PFSK-1 (cell line): ENCODE measurements around the gene CNTNAP2.

Experiments used
- FOXP2 ChIP-seq: optimal IDR thresholded peaks from 2 replicates; pipeline ENCODE3; 2011; ENCODE audit warnings: borderline replicate concordance, control low read depth, inconsistent platforms; ENCODE audit not compliant: insufficient read depth; ENCODE audit errors: extremely low read length, extremely low read depth
- POLR2AphosphoS5 ChIP-seq: IDR thresholded peaks from 2 replicates; pipeline ENCODE4 v1.6.1; 2012; ENCODE audit warnings: low read depth, mild to moderate bottlenecking, control low read depth, low read length, moderate library complexity
- REST ChIP-seq, 2 experiments: IDR thresholded peaks; 2 replicates each; pipeline versions ENCODE4 v1.6.1 to v1.8.0; 2011 to 2012; ENCODE audit warnings: low read depth in 2 of 2, low read length in 2 of 2, control low read depth in 1 of 2, inconsistent platforms in 1 of 2, mild to moderate bottlenecking in 1 of 2, moderate library complexity in 1 of 2; ENCODE audit not compliant: insufficient read depth in 1 of 2
- SIN3A ChIP-seq: IDR thresholded peaks from 2 replicates; pipeline ENCODE4 v1.6.1; 2012; ENCODE audit warnings: mild to moderate bottlenecking, low read length, moderate library complexity, borderline replicate concordance; ENCODE audit not compliant: insufficient read depth
- TAF1 ChIP-seq: IDR thresholded peaks from 2 replicates; pipeline ENCODE4 v1.6.1; 2012; ENCODE audit warnings: low read length, control low read depth, borderline replicate concordance; ENCODE audit not compliant: insufficient read depth

CNTNAP2 gene

GRCh38 chr7:147742301-147742700 is 1625.7 kb downstream of the CNTNAP2 start:
- TF ChIP-seq TAF1 (no peak), REST (IDR thresholded peaks at IDR 0.05; ENCODE audit: insufficient read depth in 1 of 2, low read depth in 2 of 2, low read length in 2 of 2) (no peak), POLR2AphosphoS5 (no peak), SIN3A (no peak), FOXP2 (no peak)

- TF ChIP-seq REST (IDR thresholded peaks at IDR 0.05; ENCODE audit: insufficient read depth in 1 of 2, low read depth in 2 of 2, low read length in 2 of 2) (no peak), TAF1 (no peak), FOXP2 (no peak), SIN3A (no peak), POLR2AphosphoS5 (no peak)
Observed at GRCh38 chr7:147756300-147756699, 1639.7 kb downstream of the CNTNAP2 start.

- TF ChIP-seq FOXP2, result no peak
- TF ChIP-seq REST (IDR thresholded peaks at IDR 0.05; ENCODE audit: insufficient read depth in 1 of 2, low read depth in 2 of 2, low read length in 2 of 2), result no peak
- no peak for TF ChIP-seq TAF1
- TF ChIP-seq SIN3A, result no peak
Observed at GRCh38 chr7:147759327-147759943, 1642.8 kb downstream of the CNTNAP2 start.

GRCh38 chr7:147765301-147765700 is 1648.7 kb downstream of the CNTNAP2 start:
- TF ChIP-seq FOXP2, result no peak
- TF ChIP-seq REST (IDR thresholded peaks at IDR 0.05; ENCODE audit: insufficient read depth in 1 of 2, low read depth in 2 of 2, low read length in 2 of 2), result no peak
- TF ChIP-seq POLR2AphosphoS5, result no peak
- no peak for TF ChIP-seq SIN3A
- TF ChIP-seq TAF1, result no peak

- no peak for TF ChIP-seq POLR2AphosphoS5
- TF ChIP-seq FOXP2, result no peak
Observed at GRCh38 chr7:147771344-147771743, 1654.7 kb downstream of the CNTNAP2 start.
